Astrocyte of the cerebellum (primary cell): Measurements from ENCODE around the gene DPH1.

Experiments
- DNase-seq: peaks from one replicate; pipeline ENCODE4 v3.0.0-alpha.2; 2011; ENCODE audit warnings: low read depth
- H3K4me3 ChIP-seq: 2 replicates; pipeline ENCODE4 v1.5.1; 2011; ENCODE audit warnings: mild to moderate bottlenecking, low read depth, low read length, moderate library complexity
- in situ Hi-C: cut with HindIII; loops from 2 replicates; pipeline ENCODE4 v1.10.0; 2017; ENCODE audit warnings: low sequenced_read_pairs
- TF ChIP-seq, protein P1 (sequence below): IDR thresholded peaks from 2 replicates; pipeline ENCODE4 v1.5.1; 2012; ENCODE audit warnings: low read length, low read depth, moderate library complexity, mild to moderate bottlenecking; ENCODE audit errors: missing control alignments

Gene DPH1

DNA sequence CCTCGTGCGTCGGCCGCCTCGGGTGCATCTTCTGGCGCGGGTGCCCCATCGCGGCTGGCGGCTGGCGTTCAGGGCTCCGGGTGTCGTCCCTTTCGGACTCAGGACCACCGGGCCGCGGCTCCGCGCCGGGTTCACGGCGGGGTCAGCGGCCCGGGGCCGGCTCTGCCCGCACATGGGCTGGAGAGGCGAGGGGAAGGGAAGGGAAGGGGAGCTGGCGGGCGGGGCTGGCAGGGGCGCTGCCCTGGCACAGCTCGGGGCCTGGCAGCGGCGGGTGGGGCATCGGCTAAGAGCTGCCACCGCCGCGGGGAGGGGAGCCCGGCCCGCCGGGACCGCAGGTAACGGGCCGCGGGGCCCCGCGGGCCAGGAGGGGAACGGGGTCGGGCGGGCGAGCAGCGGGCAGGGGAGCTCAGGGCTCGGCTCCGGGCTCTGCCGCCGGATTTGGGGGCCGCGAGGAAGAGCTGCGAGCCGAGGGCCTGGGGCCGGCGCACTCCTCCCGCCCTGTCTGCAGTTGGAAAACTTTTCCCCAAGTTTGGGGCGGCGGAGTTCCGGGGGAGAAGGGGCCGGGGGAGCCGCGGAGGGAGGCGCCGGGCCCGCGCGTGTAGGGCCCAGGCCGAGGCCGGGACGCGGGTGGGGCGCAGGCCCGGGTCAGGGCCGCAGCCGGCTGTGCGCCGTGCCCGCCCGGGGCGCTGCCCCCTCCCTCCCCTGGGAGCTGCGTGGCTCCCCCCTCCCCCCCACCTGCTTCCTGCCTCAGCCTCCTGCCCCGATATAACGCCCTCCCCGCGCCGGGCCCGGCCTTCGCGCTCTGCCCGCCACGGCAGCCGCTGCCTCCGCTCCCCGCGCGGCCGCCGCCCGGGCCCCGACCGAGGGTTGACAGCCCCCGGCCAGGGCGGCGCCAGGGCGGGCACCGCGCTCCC, 25.6 kb downstream of the DPH1 start:
- TF ChIP-seq, protein P1, sequence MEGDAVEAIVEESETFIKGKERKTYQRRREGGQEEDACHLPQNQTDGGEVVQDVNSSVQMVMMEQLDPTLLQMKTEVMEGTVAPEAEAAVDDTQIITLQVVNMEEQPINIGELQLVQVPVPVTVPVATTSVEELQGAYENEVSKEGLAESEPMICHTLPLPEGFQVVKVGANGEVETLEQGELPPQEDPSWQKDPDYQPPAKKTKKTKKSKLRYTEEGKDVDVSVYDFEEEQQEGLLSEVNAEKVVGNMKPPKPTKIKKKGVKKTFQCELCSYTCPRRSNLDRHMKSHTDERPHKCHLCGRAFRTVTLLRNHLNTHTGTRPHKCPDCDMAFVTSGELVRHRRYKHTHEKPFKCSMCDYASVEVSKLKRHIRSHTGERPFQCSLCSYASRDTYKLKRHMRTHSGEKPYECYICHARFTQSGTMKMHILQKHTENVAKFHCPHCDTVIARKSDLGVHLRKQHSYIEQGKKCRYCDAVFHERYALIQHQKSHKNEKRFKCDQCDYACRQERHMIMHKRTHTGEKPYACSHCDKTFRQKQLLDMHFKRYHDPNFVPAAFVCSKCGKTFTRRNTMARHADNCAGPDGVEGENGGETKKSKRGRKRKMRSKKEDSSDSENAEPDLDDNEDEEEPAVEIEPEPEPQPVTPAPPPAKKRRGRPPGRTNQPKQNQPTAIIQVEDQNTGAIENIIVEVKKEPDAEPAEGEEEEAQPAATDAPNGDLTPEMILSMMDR = no peak
- H3K4me3 ChIP-seq = peak overlapping the region; percentile 62
- DNase-seq = no peak
- in situ Hi-C loops = no loop called here

DNA sequence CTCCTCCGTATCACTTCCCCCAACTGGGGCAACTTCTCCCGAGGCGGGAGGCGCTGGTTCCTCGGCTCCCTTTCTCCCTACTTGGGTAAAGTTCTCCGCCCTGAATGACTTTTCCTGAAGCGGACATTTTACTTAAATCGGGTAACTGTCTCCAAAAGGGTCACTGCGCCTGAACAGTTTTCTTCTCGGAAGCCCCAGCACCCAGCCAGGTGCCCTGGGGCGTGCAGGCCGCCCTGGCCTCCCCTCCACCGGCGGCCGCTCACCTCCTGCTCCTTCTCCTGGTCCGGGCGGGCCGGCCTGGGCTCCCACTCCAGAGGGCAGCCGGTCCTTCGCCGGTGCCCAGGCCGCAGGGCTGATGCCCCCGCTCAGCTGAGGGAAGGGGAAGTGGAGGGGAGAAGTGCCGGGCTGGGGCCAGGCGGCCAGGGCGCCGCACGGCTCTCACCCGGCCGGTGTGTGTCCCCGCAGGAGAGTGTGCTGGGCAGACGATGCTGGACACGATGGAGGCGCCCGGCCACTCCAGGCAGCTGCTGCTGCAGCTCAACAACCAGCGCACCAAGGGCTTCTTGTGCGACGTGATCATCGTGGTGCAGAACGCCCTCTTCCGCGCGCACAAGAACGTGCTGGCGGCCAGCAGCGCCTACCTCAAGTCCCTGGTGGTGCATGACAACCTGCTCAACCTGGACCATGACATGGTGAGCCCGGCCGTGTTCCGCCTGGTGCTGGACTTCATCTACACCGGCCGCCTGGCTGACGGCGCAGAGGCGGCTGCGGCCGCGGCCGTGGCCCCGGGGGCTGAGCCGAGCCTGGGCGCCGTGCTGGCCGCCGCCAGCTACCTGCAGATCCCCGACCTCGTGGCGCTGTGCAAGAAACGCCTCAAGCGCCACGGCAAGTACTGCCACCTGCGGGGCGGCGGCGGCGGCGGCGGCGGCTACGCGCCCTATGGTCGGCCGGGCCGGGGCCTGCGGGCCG, 26.5 kb downstream of the DPH1 start:
- TF ChIP-seq, protein P1 = no peak
- in situ Hi-C loops = no loop called here
- no peak for DNase-seq
- peak overlapping the region; percentile 62 for H3K4me3 ChIP-seq

DNA sequence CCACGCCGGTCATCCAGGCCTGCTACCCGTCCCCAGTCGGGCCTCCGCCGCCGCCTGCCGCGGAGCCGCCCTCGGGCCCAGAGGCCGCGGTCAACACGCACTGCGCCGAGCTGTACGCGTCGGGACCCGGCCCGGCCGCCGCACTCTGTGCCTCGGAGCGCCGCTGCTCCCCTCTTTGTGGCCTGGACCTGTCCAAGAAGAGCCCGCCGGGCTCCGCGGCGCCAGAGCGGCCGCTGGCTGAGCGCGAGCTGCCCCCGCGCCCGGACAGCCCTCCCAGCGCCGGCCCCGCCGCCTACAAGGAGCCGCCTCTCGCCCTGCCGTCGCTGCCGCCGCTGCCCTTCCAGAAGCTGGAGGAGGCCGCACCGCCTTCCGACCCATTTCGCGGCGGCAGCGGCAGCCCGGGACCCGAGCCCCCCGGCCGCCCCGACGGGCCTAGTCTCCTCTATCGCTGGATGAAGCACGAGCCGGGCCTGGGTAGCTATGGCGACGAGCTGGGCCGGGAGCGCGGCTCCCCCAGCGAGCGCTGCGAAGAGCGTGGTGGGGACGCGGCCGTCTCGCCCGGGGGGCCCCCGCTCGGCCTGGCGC, 27.3 kb downstream of the DPH1 start:
- H3K4me3 ChIP-seq = peak overlapping the region; percentile 62
- no peak for DNase-seq
- TF ChIP-seq, protein P1 = no peak
- in situ Hi-C loops = no loop called here

DNA sequence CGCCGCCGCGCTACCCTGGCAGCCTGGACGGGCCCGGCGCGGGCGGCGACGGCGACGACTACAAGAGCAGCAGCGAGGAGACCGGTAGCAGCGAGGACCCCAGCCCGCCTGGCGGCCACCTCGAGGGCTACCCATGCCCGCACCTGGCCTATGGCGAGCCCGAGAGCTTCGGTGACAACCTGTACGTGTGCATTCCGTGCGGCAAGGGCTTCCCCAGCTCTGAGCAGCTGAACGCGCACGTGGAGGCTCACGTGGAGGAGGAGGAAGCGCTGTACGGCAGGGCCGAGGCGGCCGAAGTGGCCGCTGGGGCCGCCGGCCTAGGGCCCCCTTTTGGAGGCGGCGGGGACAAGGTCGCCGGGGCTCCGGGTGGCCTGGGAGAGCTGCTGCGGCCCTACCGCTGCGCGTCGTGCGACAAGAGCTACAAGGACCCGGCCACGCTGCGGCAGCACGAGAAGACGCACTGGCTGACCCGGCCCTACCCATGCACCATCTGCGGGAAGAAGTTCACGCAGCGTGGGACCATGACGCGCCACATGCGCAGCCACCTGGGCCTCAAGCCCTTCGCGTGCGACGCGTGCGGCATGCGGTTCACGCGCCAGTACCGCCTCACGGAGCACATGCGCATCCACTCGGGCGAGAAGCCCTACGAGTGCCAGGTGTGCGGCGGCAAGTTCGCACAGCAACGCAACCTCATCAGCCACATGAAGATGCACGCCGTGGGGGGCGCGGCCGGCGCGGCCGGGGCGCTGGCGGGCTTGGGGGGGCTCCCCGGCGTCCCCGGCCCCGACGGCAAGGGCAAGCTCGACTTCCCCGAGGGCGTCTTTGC, 28.0 kb downstream of the DPH1 start:
- DNase-seq = no peak
- in situ Hi-C loops = no loop called here
- peak overlapping the region; percentile 62 for H3K4me3 ChIP-seq
- TF ChIP-seq, protein P1 = no peak

DNA sequence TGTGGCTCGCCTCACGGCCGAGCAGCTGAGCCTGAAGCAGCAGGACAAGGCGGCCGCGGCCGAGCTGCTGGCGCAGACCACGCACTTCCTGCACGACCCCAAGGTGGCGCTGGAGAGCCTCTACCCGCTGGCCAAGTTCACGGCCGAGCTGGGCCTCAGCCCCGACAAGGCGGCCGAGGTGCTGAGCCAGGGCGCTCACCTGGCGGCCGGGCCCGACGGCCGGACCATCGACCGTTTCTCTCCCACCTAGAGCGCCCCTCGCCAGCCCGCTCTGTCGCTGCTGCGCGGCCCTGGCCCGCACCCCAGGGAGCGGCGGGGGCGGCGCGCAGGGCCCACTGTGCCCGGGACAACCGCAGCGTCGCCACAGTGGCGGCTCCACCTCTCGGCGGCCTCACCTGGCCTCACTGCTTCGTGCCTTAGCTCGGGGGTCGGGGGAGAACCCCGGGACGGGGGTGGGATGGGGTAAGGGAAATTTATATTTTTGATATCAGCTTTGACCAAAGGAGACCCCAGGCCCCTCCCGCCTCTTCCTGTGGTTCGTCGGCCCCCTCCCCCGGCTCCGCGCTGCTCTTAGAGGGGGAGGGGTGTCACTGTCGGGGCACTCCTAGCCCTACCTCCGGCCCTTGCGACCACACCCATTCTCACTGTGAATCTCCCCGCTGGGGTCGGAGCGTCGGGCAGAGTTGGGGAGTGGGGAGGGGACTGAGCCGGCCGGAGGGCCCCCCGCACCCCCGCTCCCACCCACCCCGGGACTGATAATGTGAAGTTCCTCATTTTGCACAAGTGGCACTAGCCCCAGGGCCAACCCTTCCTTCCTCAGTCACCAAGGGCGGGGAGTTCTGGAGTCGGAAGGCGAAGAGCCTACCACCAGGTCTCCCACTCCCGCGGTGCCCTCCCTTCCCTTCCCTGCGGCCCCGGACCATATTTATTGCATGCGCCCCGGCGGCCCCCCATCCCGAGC, 28.9 kb downstream of the DPH1 start:
- TF ChIP-seq, protein P1 = peak; percentile 64
- peak overlapping the region; percentile 62 for H3K4me3 ChIP-seq
- in situ Hi-C loops = no loop called here
- DNase-seq = no peak
